Measurements from ENCODE around the gene TRIM43. TPM values are rescaled to one million over a fixed set of nuclear protein-coding genes. Genes with fewer than 3 reads are reported as not detected.
"Not testable (repeated sequence)": the region's sequence is repeated elsewhere in the genome, so short reads cannot be mapped to it uniquely, and the experiment has no call there.

TRIM43 gene
- total RNA-seq (2014; rRNA removed; shearing (Covaris generic)) = not detected in 2 replicates

GRCh38 chr2:95591701-95592100, at the start of gene TRIM43:
TRIM43 (plus strand) TSS chr2:95592001; CDS start chr2:95594024, 2,023 bp downstream.
- not testable (repeated sequence) for DNase-seq (ENCODE audit: low read depth)

- no peak for DNase-seq (ENCODE audit: low read depth)
These were observed 40.7 kb upstream of the TRIM43 start for GRCh38 chr2:95551055-95551568.

GRCh38 chr2:95552911-95553310, 38.9 kb upstream of the TRIM43 start:
- peak; percentile 26 for DNase-seq (ENCODE audit: low read depth)

GRCh38 chr2:95569170-95569569, 22.6 kb upstream of the TRIM43 start:
- no peak for DNase-seq (ENCODE audit: low read depth)

GRCh38 chr2:95573866-95574265, 17.9 kb upstream of the TRIM43 start:
- DNase-seq (ENCODE audit: low read depth) = no peak

GRCh38 chr2:95574506-95574905, 17.3 kb upstream of the TRIM43 start:
- no peak for DNase-seq (ENCODE audit: low read depth)

- DNase-seq (ENCODE audit: low read depth) = no peak
These were observed 15.9 kb upstream of the TRIM43 start for GRCh38 chr2:95575857-95576256.

GRCh38 chr2:95578539-95578938, 13.3 kb upstream of the TRIM43 start:
- no peak for DNase-seq (ENCODE audit: low read depth)

GRCh38 chr2:95583545-95583944, 8.3 kb upstream of the TRIM43 start:
- DNase-seq (ENCODE audit: low read depth) = not testable (repeated sequence)

GRCh38 chr2:95584321-95584720, 7.5 kb upstream of the TRIM43 start:
- not testable (repeated sequence) for DNase-seq (ENCODE audit: low read depth)

- not testable (repeated sequence) for DNase-seq (ENCODE audit: low read depth)
These were observed 1.8 kb upstream of the TRIM43 start for GRCh38 chr2:95589777-95590536.

GRCh38 chr2:95592973-95593372, 1.2 kb downstream of the TRIM43 start:
- not testable (repeated sequence) for DNase-seq (ENCODE audit: low read depth)

GRCh38 chr2:95595012-95595411, 3.2 kb downstream of the TRIM43 start:
- not testable (repeated sequence) for DNase-seq (ENCODE audit: low read depth)

- DNase-seq (ENCODE audit: low read depth) = not testable (repeated sequence)
These were observed 9.5 kb downstream of the TRIM43 start for GRCh38 chr2:95601301-95601700.

- DNase-seq (ENCODE audit: low read depth) = not testable (repeated sequence)
These were observed 10.3 kb downstream of the TRIM43 start for GRCh38 chr2:95602146-95602545.

- not testable (repeated sequence) for DNase-seq (ENCODE audit: low read depth)
These were observed 16.6 kb downstream of the TRIM43 start for GRCh38 chr2:95608356-95608755.

- not testable (repeated sequence) for DNase-seq (ENCODE audit: low read depth)
These were observed 18.0 kb downstream of the TRIM43 start for GRCh38 chr2:95609764-95610163.

- DNase-seq (ENCODE audit: low read depth) = not testable (repeated sequence)
These were observed 21.2 kb downstream of the TRIM43 start for GRCh38 chr2:95613048-95613447.

- DNase-seq (ENCODE audit: low read depth) = not testable (repeated sequence)
These were observed 30.9 kb downstream of the TRIM43 start for GRCh38 chr2:95622728-95623127.

- not testable (repeated sequence) for DNase-seq (ENCODE audit: low read depth)
These were observed 39.2 kb downstream of the TRIM43 start for GRCh38 chr2:95630987-95631386.

GRCh38 chr2:95633626-95634259, 41.9 kb downstream of the TRIM43 start:
- DNase-seq (ENCODE audit: low read depth) = not testable (repeated sequence)

GRCh38 chr2:95640515-95641288, 48.9 kb downstream of the TRIM43 start:
- DNase-seq (ENCODE audit: low read depth) = not testable (repeated sequence)

All from M059J (cell line).